ENCODE measurements around the gene EPHA10. TPM values are rescaled to one million over a fixed set of nuclear protein-coding genes. Genes with fewer than 3 reads are reported as not detected.

Gene EPHA10
- total and polyA plus RNA-seq, 4 donors = under 0.01 to 0.09 (median 0.03) TPM; not detected in 1

DNA sequence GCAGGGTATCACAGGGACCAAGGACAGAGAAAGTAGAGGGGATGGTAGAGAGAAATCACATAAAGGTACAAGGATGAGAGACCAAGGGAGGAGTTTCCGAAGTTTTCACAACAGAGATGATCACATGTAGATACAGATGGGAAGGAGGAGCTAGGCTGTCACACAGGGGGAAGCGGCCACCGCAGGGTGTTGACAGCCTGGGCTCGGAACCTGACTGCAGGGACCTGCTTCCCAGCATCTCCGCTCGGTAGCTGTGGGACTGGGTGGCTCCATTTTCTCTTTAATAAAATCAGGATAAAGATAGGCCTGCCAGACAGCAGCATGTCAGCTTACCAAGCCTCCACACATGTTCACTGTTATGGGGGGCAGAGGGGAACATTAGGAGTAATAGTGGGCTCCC lies 40.3 kb downstream of the EPHA10 start (continued):
- TF ChIP-seq, protein P1, sequence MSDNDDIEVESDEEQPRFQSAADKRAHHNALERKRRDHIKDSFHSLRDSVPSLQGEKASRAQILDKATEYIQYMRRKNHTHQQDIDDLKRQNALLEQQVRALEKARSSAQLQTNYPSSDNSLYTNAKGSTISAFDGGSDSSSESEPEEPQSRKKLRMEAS (IDR thresholded peaks at IDR 0.05) = no peak
- TF ChIP-seq FOXA2 (IDR thresholded peaks at IDR 0.05) (no peak), GABPA (IDR thresholded peaks at IDR 0.05 in 1 of 2, conservative IDR thresholded peaks at IDR 0.05 in 1 of 2) (no peak), JUND (IDR thresholded peaks at IDR 0.05) (no peak), YY1 (IDR thresholded peaks at IDR 0.05) (no peak)

DNA sequence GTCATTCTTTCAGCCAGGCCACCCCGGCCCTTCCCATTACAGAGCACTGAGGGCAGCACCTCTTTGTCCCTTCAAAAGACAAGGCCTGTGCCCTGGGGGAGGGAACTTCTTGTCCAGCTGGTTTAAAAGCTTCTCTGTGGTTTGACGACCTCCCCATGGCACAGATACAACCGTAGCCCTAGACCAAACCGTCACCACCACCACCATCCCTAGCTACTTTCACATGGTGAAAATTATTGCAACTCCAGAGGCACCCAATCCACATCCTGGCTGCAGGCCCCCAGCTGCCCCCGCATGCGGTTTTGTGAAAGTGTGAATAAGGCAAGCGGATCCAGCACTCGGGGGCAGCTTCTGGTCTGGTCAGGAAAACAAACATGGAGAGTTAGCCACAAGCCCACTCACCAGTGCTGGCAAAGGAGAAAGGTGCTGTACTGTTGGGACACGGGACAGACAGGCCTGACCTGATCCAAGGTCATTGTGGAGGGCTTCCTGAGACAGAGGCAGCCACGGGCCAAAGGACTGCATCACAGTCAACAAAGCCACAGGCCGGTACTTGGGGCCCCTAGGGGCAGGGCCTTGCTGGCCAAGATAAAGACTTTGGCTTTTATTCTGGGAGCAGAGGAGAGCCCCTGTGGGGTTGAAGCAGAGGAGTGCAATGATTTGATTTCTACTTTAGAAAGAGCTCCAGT lies 41.4 kb downstream of the EPHA10 start:
- no peaks in the 10 kb centered on the region for H3K27me3 ChIP-seq (ENCODE audit: control insufficient read depth in 4 of 4, insufficient read depth in 4 of 4, low read length in 3 of 4)

More for the DNA sequence above, 41.4 kb downstream of the EPHA10 start:
- Histone ChIP-seq H3K27ac (ENCODE audit: low read depth in 1 of 2, low read length in 2 of 2) (no peak overlapping the region), H3K9me3 (ENCODE audit: control insufficient read depth in 4 of 4, low read length in 3 of 4) (no peaks in the 10 kb centered on the region), H3K4me1 (ENCODE audit: control insufficient read depth in 4 of 4, insufficient read depth in 4 of 4, low read length in 3 of 4) (no peaks in the 10 kb centered on the region), H3K9ac (ENCODE audit: low read depth in 1 of 2, low read length in 2 of 2) (no peak overlapping the region), H3K36me3 (ENCODE audit: control insufficient read depth in 4 of 4, insufficient read depth in 3 of 4, low read depth in 1 of 4, low read length in 3 of 4) (no peaks in the 10 kb centered on the region), H3K4me3 (ENCODE audit: low read depth in 1 of 3, low read length in 3 of 3) (no peak overlapping the region)
- TF ChIP-seq HNF4A (conservative IDR thresholded peaks at IDR 0.05) = no peak
- TF ChIP-seq FOXA2 (IDR thresholded peaks at IDR 0.05) = no peak
- no peak for TF ChIP-seq HNF4G (IDR thresholded peaks at IDR 0.05)
- TF ChIP-seq, protein P2, sequence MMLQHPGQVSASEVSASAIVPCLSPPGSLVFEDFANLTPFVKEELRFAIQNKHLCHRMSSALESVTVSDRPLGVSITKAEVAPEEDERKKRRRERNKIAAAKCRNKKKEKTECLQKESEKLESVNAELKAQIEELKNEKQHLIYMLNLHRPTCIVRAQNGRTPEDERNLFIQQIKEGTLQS (IDR thresholded peaks at IDR 0.05) = no peak
- no peak for TF ChIP-seq GABPA (IDR thresholded peaks at IDR 0.05 in 1 of 2, conservative IDR thresholded peaks at IDR 0.05 in 1 of 2)
- TF ChIP-seq, protein P1 (IDR thresholded peaks at IDR 0.05) = no peak
- TF ChIP-seq, protein P3, sequence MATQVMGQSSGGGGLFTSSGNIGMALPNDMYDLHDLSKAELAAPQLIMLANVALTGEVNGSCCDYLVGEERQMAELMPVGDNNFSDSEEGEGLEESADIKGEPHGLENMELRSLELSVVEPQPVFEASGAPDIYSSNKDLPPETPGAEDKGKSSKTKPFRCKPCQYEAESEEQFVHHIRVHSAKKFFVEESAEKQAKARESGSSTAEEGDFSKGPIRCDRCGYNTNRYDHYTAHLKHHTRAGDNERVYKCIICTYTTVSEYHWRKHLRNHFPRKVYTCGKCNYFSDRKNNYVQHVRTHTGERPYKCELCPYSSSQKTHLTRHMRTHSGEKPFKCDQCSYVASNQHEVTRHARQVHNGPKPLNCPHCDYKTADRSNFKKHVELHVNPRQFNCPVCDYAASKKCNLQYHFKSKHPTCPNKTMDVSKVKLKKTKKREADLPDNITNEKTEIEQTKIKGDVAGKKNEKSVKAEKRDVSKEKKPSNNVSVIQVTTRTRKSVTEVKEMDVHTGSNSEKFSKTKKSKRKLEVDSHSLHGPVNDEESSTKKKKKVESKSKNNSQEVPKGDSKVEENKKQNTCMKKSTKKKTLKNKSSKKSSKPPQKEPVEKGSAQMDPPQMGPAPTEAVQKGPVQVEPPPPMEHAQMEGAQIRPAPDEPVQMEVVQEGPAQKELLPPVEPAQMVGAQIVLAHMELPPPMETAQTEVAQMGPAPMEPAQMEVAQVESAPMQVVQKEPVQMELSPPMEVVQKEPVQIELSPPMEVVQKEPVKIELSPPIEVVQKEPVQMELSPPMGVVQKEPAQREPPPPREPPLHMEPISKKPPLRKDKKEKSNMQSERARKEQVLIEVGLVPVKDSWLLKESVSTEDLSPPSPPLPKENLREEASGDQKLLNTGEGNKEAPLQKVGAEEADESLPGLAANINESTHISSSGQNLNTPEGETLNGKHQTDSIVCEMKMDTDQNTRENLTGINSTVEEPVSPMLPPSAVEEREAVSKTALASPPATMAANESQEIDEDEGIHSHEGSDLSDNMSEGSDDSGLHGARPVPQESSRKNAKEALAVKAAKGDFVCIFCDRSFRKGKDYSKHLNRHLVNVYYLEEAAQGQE (IDR thresholded peaks at IDR 0.05) = no peak
- TF ChIP-seq YY1 (IDR thresholded peaks at IDR 0.05) = no peak
- TF ChIP-seq, protein P4, sequence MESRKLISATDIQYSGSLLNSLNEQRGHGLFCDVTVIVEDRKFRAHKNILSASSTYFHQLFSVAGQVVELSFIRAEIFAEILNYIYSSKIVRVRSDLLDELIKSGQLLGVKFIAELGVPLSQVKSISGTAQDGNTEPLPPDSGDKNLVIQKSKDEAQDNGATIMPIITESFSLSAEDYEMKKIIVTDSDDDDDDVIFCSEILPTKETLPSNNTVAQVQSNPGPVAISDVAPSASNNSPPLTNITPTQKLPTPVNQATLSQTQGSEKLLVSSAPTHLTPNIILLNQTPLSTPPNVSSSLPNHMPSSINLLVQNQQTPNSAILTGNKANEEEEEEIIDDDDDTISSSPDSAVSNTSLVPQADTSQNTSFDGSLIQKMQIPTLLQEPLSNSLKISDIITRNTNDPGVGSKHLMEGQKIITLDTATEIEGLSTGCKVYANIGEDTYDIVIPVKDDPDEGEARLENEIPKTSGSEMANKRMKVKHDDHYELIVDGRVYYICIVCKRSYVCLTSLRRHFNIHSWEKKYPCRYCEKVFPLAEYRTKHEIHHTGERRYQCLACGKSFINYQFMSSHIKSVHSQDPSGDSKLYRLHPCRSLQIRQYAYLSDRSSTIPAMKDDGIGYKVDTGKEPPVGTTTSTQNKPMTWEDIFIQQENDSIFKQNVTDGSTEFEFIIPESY (IDR thresholded peaks at IDR 0.05) = no peak
- TF ChIP-seq, protein P5, sequence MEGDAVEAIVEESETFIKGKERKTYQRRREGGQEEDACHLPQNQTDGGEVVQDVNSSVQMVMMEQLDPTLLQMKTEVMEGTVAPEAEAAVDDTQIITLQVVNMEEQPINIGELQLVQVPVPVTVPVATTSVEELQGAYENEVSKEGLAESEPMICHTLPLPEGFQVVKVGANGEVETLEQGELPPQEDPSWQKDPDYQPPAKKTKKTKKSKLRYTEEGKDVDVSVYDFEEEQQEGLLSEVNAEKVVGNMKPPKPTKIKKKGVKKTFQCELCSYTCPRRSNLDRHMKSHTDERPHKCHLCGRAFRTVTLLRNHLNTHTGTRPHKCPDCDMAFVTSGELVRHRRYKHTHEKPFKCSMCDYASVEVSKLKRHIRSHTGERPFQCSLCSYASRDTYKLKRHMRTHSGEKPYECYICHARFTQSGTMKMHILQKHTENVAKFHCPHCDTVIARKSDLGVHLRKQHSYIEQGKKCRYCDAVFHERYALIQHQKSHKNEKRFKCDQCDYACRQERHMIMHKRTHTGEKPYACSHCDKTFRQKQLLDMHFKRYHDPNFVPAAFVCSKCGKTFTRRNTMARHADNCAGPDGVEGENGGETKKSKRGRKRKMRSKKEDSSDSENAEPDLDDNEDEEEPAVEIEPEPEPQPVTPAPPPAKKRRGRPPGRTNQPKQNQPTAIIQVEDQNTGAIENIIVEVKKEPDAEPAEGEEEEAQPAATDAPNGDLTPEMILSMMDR (IDR thresholded peaks at IDR 0.05; ENCODE audit: low read depth, low read length, missing input control) = no peak
- no peak for TF ChIP-seq RXRA (IDR thresholded peaks at IDR 0.05)
- DNase-seq (ENCODE audit: low spot score) = no peak
- 67% methylated on average over 11 of the region's 11 CpGs for WGBS

All from liver (tissue), 9 donors.